ENCODE results near the gene ZDHHC20. TPM values are rescaled to one million over a fixed set of nuclear protein-coding genes. Genes with fewer than 3 reads are reported as not detected.
"Not testable (repeated sequence)": the region's sequence is repeated elsewhere in the genome, so short reads cannot be mapped to it uniquely, and the experiment has no call there.

ZDHHC20 gene
- total RNA-seq, 2 experiments from 2014 or later, result 48.0 to 50.7 TPM

GRCh38 chr13:21435231-21435630 is 23.9 kb downstream of the ZDHHC20 start:
- H3K4me1 Mint-ChIP-seq (ENCODE audit: low read depth), result peaks cover 27% of the 10 kb centered on the region
- DNase-seq, result no peak
- no peak overlapping the region for H3K4me3 Mint-ChIP-seq
- intact Hi-C loops (cut with micrococcal nuclease), result loop anchor here (2.0 kb wide), 1 partner anchor 24 kb away; the partner anchor contains the start of gene ZDHHC20
- H3K27me3 Mint-ChIP-seq (ENCODE audit: low read depth), result no peaks in the 10 kb centered on the region
- H3K36me3 Mint-ChIP-seq (ENCODE audit: low read depth), result peaks cover 38% of the 10 kb centered on the region
- no peak overlapping the region for H3K27ac Mint-ChIP-seq
- CTCF ChIA-PET, result no interaction called here
- H3K9me3 Mint-ChIP-seq, result peaks cover 24% of the 10 kb centered on the region

GRCh38 chr13:21434588-21434987 is 24.5 kb downstream of the ZDHHC20 start:
- intact Hi-C loops (cut with micrococcal nuclease), result loop anchor here (2.0 kb wide), 1 partner anchor 24 kb away; the partner anchor contains the start of gene ZDHHC20
- peaks cover 44% of the 10 kb centered on the region for H3K36me3 Mint-ChIP-seq (ENCODE audit: low read depth)

GRCh38 chr13:21429211-21429610 is 29.9 kb downstream of the ZDHHC20 start:
- DNase-seq, result no peak
- Mint-ChIP-seq H3K4me1 (ENCODE audit: low read depth) (peaks cover 14% of the 10 kb centered on the region), H3K27me3 (ENCODE audit: low read depth) (no peaks in the 10 kb centered on the region), H3K9me3 (peaks cover 28% of the 10 kb centered on the region), H3K36me3 (ENCODE audit: low read depth) (peaks cover 23% of the 10 kb centered on the region), H3K4me3 (no peak overlapping the region), H3K27ac (no peak overlapping the region)
- intact Hi-C loops (cut with micrococcal nuclease), result no loop called here
- CTCF ChIA-PET, result no interaction called here

More at GRCh38 chr13:21434588-21434987, 24.5 kb downstream of the ZDHHC20 start:
- DNase-seq, result no peak
- no peak overlapping the region for H3K4me3 Mint-ChIP-seq
- H3K27ac Mint-ChIP-seq, result no peak overlapping the region
- CTCF ChIA-PET, result interaction anchor here (0.7 kb wide), 1 partner anchor 44 kb away, joined by 3 read pairs; no protein-coding TSS in a partner anchor
- peaks cover 27% of the 10 kb centered on the region for H3K4me1 Mint-ChIP-seq (ENCODE audit: low read depth)
- H3K9me3 Mint-ChIP-seq, result peaks cover 30% of the 10 kb centered on the region
- no peaks in the 10 kb centered on the region for H3K27me3 Mint-ChIP-seq (ENCODE audit: low read depth)

- DNase-seq, result no peak
- H3K27ac Mint-ChIP-seq, result no peak overlapping the region
- intact Hi-C loops (cut with micrococcal nuclease), result no loop called here
- CTCF ChIA-PET, result interaction anchor here (0.6 to 1.5 kb wide), 3 partner anchors 18 to 421 kb away, joined by 3 to 6 read pairs (median 6); no protein-coding TSS in a partner anchor
- no peak overlapping the region for H3K4me3 Mint-ChIP-seq
- H3K9me3 Mint-ChIP-seq, result peaks cover 27% of the 10 kb centered on the region
- H3K4me1 Mint-ChIP-seq (ENCODE audit: low read depth), result peaks cover 17% of the 10 kb centered on the region
- no peaks in the 10 kb centered on the region for H3K27me3 Mint-ChIP-seq (ENCODE audit: low read depth)
- H3K36me3 Mint-ChIP-seq (ENCODE audit: low read depth), result peaks cover 21% of the 10 kb centered on the region
These were observed 31.4 kb downstream of the ZDHHC20 start for GRCh38 chr13:21427741-21428140.

- peaks cover 19% of the 10 kb centered on the region for H3K36me3 Mint-ChIP-seq (ENCODE audit: low read depth)
- intact Hi-C loops (cut with micrococcal nuclease), result no loop called here
- CTCF ChIA-PET, result interaction anchor here (1.3 to 1.5 kb wide), 2 partner anchors 10 to 50 kb away, joined by 4 to 6 read pairs; no protein-coding TSS in a partner anchor
- no peaks in the 10 kb centered on the region for H3K27me3 Mint-ChIP-seq (ENCODE audit: low read depth)
- peaks cover 23% of the 10 kb centered on the region for H3K9me3 Mint-ChIP-seq
- DNase-seq, result no peak
- no peak overlapping the region for H3K4me3 Mint-ChIP-seq
- peaks cover 19% of the 10 kb centered on the region for H3K4me1 Mint-ChIP-seq (ENCODE audit: low read depth)
- no peak overlapping the region for H3K27ac Mint-ChIP-seq
These were observed 32.9 kb downstream of the ZDHHC20 start for GRCh38 chr13:21426238-21426637.

GRCh38 chr13:21420706-21421105 is 38.4 kb downstream of the ZDHHC20 start:
- Mint-ChIP-seq H3K9me3 (no peaks in the 10 kb centered on the region), H3K27me3 (ENCODE audit: low read depth) (no peaks in the 10 kb centered on the region), H3K36me3 (ENCODE audit: low read depth) (peaks cover 4% of the 10 kb centered on the region), H3K4me3 (no peak overlapping the region), H3K27ac (no peak overlapping the region), H3K4me1 (ENCODE audit: low read depth) (peaks cover 11% of the 10 kb centered on the region)
- DNase-seq, result no peak
- intact Hi-C loops (cut with micrococcal nuclease), result no loop called here
- CTCF ChIA-PET, result interaction anchor here (1.1 kb wide), 1 partner anchor 57 kb away, joined by 3 read pairs; no protein-coding TSS in a partner anchor

- intact Hi-C loops (cut with micrococcal nuclease), result no loop called here
- no peak overlapping the region for H3K4me3 Mint-ChIP-seq
- no peaks in the 10 kb centered on the region for H3K27me3 Mint-ChIP-seq (ENCODE audit: low read depth)
- H3K36me3 Mint-ChIP-seq (ENCODE audit: low read depth), result peaks cover 45% of the 10 kb centered on the region
- no peak for DNase-seq
- CTCF ChIA-PET, result no interaction called here
- no peak overlapping the region for H3K27ac Mint-ChIP-seq
- H3K4me1 Mint-ChIP-seq (ENCODE audit: low read depth), result peaks cover 2% of the 10 kb centered on the region
- peaks cover 4% of the 10 kb centered on the region for H3K9me3 Mint-ChIP-seq
These were observed 46.1 kb downstream of the ZDHHC20 start for GRCh38 chr13:21413013-21413412.

GRCh38 chr13:21410453-21410852 is 48.6 kb downstream of the ZDHHC20 start:
- H3K4me3 Mint-ChIP-seq; H3K27me3 Mint-ChIP-seq (ENCODE audit: low read depth); CTCF ChIA-PET; intact Hi-C loops (cut with micrococcal nuclease); H3K27ac Mint-ChIP-seq; H3K4me1 Mint-ChIP-seq (ENCODE audit: low read depth); DNase-seq: not testable (repeated sequence)
- peaks cover 20% of the 10 kb centered on the region for H3K9me3 Mint-ChIP-seq
- H3K36me3 Mint-ChIP-seq (ENCODE audit: low read depth), result peaks cover 65% of the 10 kb centered on the region

GRCh38 chr13:21405309-21405708 is 53.8 kb downstream of the ZDHHC20 start:
- no peak for DNase-seq
- Mint-ChIP-seq H3K4me3 (no peak overlapping the region), H3K4me1 (ENCODE audit: low read depth) (peaks cover 33% of the 10 kb centered on the region), H3K36me3 (ENCODE audit: low read depth) (peaks cover 54% of the 10 kb centered on the region), H3K9me3 (peaks cover 20% of the 10 kb centered on the region), H3K27me3 (ENCODE audit: low read depth) (no peaks in the 10 kb centered on the region), H3K27ac (peak overlapping the region; percentile 7)
- CTCF ChIA-PET, result interaction anchor here (1.1 kb wide), 1 partner anchor 108 kb away, joined by 3 read pairs; no protein-coding TSS in a partner anchor
- intact Hi-C loops (cut with micrococcal nuclease), result no loop called here

GRCh38 chr13:21402586-21403307 is 56.4 kb downstream of the ZDHHC20 start:
- Mint-ChIP-seq H3K4me1 (ENCODE audit: low read depth) (peaks cover 45% of the 10 kb centered on the region), H3K4me3 (no peak overlapping the region), H3K36me3 (ENCODE audit: low read depth) (peaks cover 38% of the 10 kb centered on the region), H3K27me3 (ENCODE audit: low read depth) (no peaks in the 10 kb centered on the region), H3K9me3 (peaks cover 13% of the 10 kb centered on the region), H3K27ac (no peak overlapping the region)
- DNase-seq, result peak; percentile 43
- CTCF ChIA-PET, result interaction anchor here (1.7 kb wide), 1 partner anchor 75 kb away, joined by 4 read pairs; no protein-coding TSS in a partner anchor
- intact Hi-C loops (cut with micrococcal nuclease), result loop anchor here (1.0 to 5.0 kb wide), 4 partner anchors 34 to 270 kb away; partner anchors contain the start of gene FGF9

GRCh38 chr13:21399741-21400140 is 59.4 kb downstream of the ZDHHC20 start:
- DNase-seq, result peak; percentile 13
- CTCF ChIA-PET, result interaction anchor here (1.0 kb wide), 1 partner anchor 103 kb away, joined by 3 read pairs; no protein-coding TSS in a partner anchor
- peaks cover 27% of the 10 kb centered on the region for H3K36me3 Mint-ChIP-seq (ENCODE audit: low read depth)
- no peaks in the 10 kb centered on the region for H3K9me3 Mint-ChIP-seq
- intact Hi-C loops (cut with micrococcal nuclease), result loop anchor here (5.0 kb wide), 2 partner anchors 102 to 273 kb away; partner anchors contain the start of gene FGF9
- peaks cover 65% of the 10 kb centered on the region for H3K4me1 Mint-ChIP-seq (ENCODE audit: low read depth)
- H3K27ac Mint-ChIP-seq, result peak overlapping the region; percentile 73
- H3K27me3 Mint-ChIP-seq (ENCODE audit: low read depth), result no peaks in the 10 kb centered on the region
- H3K4me3 Mint-ChIP-seq, result no peak overlapping the region

- intact Hi-C loops (cut with micrococcal nuclease), result no loop called here
- peaks cover 40% of the 10 kb centered on the region for H3K4me1 Mint-ChIP-seq (ENCODE audit: low read depth)
- H3K36me3 Mint-ChIP-seq (ENCODE audit: low read depth), result peaks cover 22% of the 10 kb centered on the region
- H3K9me3 Mint-ChIP-seq, result no peaks in the 10 kb centered on the region
- DNase-seq, result peak; percentile 77
- CTCF ChIA-PET, result interaction anchor here (1.8 kb wide), 1 partner anchor 81 kb away, joined by 6 read pairs; no protein-coding TSS in a partner anchor
- no peaks in the 10 kb centered on the region for H3K27me3 Mint-ChIP-seq (ENCODE audit: low read depth)
- peak overlapping the region; percentile 28 for H3K27ac Mint-ChIP-seq
- H3K4me3 Mint-ChIP-seq, result no peak overlapping the region
These were observed 63.1 kb downstream of the ZDHHC20 start for GRCh38 chr13:21395953-21396352.
